ENCODE measurements around the gene ZNF488.

GRCh38 chr10:47317251-47317650 is 66.8 kb downstream of the ZNF488 start:
- no peak for TF ChIP-seq CTCF (IDR thresholded peaks at IDR 0.05 in 8 of 11, conservative IDR thresholded peaks at IDR 0.05 in 3 of 11)
- TF ChIP-seq POLR2A (IDR thresholded peaks at IDR 0.05) = no peak
- TF ChIP-seq POLR2AphosphoS5 (IDR thresholded peaks at IDR 0.05) = no peak
